Dermis microvascular lymphatic vessel endothelial cell (primary cell): ENCODE results near the gene IGF2R. TPM values are rescaled to one million over a fixed set of nuclear protein-coding genes. Genes with fewer than 3 reads are reported as not detected.
"Not testable (repeated sequence)": the region's sequence is repeated elsewhere in the genome, so short reads cannot be mapped to it uniquely, and the experiment has no call there.

Source experiments
- DNase-seq, 2 donors: peaks; one replicate each; pipeline versions ENCODE4 v3.0.0 to v3.0.0-alpha.2; 2010; ENCODE audit warnings: low read depth in 2 of 2
- total RNA-seq: library from RNA; depleted of rRNA; stranded (reverse); fragments of >200 nt; gene quantifications from 2 replicates; pipeline ENCODE4 v1.2.1, GENCODE V29; 2014

Gene IGF2R, protein sequence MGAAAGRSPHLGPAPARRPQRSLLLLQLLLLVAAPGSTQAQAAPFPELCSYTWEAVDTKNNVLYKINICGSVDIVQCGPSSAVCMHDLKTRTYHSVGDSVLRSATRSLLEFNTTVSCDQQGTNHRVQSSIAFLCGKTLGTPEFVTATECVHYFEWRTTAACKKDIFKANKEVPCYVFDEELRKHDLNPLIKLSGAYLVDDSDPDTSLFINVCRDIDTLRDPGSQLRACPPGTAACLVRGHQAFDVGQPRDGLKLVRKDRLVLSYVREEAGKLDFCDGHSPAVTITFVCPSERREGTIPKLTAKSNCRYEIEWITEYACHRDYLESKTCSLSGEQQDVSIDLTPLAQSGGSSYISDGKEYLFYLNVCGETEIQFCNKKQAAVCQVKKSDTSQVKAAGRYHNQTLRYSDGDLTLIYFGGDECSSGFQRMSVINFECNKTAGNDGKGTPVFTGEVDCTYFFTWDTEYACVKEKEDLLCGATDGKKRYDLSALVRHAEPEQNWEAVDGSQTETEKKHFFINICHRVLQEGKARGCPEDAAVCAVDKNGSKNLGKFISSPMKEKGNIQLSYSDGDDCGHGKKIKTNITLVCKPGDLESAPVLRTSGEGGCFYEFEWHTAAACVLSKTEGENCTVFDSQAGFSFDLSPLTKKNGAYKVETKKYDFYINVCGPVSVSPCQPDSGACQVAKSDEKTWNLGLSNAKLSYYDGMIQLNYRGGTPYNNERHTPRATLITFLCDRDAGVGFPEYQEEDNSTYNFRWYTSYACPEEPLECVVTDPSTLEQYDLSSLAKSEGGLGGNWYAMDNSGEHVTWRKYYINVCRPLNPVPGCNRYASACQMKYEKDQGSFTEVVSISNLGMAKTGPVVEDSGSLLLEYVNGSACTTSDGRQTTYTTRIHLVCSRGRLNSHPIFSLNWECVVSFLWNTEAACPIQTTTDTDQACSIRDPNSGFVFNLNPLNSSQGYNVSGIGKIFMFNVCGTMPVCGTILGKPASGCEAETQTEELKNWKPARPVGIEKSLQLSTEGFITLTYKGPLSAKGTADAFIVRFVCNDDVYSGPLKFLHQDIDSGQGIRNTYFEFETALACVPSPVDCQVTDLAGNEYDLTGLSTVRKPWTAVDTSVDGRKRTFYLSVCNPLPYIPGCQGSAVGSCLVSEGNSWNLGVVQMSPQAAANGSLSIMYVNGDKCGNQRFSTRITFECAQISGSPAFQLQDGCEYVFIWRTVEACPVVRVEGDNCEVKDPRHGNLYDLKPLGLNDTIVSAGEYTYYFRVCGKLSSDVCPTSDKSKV (N-terminal part only)
- 81.4 and 120 TPM in 2 replicates for total RNA-seq

DNA sequence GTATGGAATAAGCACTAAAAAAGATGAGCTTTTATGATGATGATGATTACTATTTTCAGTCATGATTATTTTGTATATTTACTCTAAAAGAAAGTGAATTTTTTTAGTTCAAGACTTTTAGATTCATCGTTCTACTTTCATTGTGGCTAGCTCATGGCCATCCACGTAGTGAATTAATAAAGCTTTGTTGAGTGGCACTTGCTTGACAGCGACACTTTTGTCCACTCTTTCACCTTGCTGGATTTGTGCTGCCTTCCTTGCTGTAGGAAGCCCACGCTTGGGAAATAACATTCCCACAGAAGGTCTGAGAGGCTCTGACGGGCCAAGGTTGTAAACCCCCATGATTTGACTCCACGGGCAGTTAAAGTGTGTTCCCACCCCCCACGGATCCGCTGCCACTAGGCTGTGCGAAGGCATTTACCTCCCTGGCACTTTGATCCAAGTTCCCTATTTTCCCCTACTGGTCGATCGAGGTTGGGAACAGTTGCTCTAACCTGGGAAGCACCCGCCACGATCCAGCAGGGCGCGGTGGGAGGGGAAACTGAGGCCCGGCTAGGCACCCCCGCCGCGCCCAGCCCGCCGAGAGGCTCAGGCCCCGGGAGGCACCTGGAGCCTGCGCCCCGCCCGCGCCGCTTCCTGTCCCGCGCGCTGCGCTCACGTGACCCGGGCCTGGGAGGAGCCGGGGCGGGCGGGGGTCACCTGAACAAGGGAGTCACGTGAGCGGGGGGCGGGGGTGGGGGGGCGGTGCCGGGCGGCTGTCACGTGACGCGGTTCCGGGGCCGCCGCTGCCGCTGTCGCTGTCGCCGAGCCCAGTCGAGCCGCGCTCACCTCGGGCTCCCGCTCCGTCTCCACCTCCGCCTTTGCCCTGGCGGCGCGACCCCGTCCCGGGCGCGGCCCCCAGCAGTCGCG, at the start of gene IGF2R:
TSS of gene IGF2R (plus strand) at position 788 of the 909 bp plus-strand sequence. CDS start 165 bp downstream, outside the sequence.
- DNase-seq: peak; percentile 63 to 85

DNA sequence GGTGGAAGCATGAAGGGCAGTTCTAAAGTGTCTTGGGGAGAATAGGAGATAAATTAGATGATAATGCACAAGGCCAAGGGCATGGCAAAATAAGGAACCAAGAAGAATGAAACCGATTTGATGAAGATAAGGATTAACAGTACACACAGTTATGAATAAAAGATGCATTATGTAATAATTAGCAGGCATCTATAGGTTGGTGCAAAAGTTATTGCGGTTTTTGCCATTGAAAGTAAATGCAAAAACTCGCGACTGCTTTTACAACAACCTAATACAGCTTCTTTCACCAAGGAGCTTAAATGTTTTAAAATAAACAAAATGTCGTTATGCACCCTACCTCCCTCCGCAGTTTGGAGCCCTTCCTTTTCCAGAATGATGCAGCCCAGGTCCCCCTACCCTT, 49.1 kb upstream of the IGF2R start:
- no peak for DNase-seq

DNA sequence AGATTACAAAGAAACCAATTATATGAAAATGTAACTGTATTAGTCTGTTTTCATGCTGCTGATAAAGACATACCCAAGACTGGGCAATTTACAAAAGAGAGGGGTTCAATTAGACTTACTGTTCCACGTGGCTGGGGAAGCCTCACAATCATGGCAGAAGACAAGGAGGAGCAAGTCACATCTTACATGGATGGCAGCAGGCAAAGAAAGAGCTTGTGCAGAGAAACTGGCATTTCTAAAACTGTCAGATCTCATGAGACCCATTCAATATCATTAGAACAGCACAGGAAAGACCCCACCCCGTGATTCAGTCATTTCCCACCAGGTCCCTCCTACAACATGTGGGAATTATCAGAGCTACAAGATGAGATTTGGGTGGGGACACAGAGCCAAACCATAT, 44.7 kb upstream of the IGF2R start:
- not testable (repeated sequence) for DNase-seq

DNA sequence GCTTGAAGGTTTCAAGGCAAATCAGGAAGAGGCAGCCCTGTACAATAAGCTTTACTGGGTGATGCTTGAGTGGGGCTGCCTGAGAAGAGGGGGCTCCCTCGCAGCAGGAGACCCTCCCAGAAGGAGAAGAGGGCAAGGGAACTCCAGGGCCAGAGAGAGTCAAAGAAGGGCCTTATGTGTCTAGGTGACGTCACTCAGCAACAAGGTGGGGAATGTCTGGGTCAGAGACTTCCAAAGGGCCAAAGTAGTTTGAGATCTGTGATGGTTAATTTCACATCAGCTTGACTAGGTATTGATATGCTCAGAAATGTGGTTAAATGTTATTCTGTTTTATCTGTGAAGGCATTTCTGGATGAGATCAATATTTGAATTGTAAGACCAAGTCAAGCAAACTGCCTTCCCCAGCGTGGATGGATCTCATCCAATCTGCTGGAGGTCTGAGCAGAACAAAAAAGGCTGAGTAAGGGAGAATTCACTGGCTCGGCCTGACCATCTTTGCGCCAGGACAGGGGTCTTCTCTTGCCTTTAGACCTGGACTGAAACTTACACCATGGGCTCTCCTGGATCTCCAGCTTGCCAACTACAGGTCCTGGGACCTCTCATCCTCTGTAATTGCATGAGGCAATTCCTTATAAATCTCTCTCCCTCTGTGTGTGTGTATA, 42.2 kb upstream of the IGF2R start:
- DNase-seq: no peak

DNA sequence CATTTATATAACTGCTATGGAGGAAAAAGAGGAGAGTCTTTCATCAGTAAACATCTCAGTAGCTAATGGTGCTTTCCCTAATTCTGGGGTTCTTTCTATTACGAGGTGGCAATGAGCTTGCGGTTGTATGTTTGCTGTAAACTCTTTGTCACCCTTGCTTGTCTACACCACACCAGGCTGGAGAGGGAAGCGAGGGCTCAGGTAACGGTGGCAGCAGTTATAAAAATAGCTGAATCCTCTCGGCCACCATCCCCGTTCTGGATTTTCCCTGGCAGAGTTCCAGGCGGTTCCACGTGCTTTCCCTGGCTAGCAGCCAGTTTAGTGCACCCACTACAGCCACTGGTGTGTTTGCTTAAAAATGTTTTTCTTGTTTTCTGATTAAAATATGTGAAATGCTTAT, 39.1 kb upstream of the IGF2R start:
- peak; percentile 32 to 53 for DNase-seq

DNA sequence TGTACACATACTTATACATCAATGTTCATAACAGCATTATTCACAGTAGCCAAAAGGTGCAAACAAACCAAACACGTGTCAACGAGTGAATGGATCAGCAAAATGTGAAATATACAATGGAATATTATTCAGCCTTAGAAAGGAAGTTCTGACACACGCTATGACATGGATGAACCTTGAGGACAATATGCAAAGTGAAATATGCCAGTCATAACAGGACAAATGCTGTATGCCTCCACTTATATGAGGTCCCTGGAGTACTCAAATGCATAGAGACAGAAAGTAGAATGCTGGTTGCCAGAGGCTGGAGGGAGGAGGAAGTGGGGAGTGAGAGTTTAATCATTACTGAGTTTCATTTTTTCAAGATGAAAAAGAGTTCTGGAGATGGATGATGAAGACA, 37.8 kb upstream of the IGF2R start:
- DNase-seq: no peak

DNA sequence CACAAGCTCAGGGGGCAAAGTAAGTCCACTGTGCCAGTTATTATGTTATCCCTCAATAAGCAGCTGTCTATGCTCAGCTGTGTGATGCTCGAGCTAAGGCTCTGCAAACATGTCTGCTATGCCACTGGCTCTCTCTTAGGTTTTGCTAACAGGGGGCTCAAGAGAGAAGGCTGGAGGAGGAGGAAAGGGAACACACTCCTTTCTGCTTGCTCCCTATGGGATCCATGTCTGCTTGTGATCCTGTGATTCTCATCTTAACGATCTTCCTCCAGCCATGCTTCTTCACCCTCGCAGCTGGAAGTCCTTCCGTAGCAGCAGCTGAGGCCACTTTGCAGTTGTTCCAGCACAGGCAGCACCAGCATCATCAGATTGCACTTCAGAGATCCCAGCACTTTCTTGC, 37.0 kb upstream of the IGF2R start:
- no peak for DNase-seq

DNA sequence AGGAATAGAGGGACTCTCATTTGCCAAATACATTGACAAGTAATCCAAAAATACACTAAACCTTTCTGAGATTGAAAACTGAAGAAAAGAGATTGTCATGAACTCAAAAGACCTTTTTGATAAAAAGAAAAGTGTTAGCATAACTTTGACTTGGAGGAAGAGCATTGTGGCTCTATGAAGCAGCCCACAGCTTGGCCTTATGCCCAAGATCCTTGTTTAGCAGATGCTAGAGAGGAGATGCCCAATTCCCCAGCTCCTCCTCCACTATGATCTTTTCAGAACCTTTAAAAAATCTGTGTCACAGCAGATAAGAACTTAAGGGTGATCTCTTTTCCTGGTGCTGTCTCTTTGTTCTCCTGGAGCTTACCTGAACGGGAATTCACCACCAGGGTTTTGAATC, 35.8 kb upstream of the IGF2R start:
- DNase-seq: no peak

DNA sequence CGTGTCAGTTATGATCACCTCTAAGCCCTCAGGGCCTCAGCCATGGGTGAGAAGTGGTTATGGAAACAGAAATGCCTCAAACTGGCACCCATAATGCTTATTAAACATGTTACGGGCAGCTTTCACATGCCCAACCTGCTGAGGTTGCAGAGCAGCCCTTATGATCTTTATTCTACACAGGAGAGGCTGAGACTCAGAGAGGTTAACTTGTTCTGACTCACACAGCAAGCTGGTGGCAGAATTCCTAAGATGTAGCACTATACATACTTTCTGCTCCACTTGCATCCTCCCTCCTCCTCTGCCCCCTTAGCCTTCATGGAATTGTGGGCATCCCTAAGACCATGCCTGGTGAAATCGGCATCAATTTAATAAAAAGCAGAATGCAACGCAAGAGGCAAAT, 34.7 kb upstream of the IGF2R start:
- DNase-seq: no peak

DNA sequence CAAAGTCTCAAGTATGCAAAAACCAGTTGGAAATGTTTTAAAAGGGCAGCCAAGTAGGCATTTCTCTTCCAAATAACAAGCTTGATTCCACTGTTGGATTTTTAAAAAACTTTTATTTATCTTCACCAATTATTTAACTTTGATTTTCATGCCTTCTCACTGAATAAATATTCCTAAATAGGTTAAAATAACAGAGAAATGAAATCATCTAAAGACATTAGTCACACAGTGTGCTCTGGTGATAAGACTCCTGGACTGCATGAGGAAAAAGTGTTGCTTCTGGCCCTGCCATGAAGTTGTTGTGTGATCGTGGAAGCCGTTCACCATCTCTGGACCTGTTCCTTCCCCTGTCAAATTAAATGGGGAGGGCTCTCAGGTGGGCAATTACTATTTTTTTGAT, 33.8 kb upstream of the IGF2R start:
- DNase-seq: no peak

DNA sequence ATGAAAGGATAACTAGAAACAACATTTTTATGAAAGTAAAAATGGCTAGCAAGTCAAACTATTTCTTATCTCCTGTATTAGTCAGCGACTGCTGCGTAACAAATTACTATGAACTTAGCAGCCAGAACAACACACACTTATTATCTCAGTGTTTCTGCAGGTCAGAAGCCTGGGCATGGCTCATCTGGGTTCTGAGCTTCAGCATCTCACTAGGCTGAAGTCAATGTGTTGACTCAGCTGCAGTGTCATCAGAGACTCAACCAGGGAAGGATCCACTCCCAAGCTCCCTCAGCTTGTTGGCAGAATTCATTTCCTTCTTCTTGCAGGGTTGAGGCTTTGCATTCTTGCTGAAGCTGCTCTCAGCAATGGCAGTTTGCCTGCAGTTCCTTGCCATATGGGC, 33.2 kb upstream of the IGF2R start:
- no peak for DNase-seq

DNA sequence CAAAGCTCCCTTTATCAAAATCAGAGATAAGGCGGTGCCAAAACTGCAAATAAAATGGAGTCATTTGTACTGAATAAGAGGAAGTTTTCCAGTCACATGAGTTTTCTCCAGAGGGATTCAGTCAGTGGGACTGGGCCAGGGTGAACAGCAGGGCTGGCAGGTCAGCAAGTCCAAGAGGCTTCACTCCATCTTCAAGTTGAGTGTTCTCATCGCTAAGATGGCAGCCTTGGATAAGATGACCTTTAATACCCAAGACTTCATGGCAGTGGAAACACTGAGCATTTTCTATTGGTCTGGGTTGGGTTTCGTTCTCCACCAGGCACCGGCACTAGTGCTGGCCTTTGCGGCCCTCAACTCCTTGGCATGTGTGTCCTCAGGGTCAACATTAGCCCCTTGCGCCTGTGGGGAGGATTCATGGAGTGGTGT, 29.3 kb upstream of the IGF2R start:
- DNase-seq: no peak

DNA sequence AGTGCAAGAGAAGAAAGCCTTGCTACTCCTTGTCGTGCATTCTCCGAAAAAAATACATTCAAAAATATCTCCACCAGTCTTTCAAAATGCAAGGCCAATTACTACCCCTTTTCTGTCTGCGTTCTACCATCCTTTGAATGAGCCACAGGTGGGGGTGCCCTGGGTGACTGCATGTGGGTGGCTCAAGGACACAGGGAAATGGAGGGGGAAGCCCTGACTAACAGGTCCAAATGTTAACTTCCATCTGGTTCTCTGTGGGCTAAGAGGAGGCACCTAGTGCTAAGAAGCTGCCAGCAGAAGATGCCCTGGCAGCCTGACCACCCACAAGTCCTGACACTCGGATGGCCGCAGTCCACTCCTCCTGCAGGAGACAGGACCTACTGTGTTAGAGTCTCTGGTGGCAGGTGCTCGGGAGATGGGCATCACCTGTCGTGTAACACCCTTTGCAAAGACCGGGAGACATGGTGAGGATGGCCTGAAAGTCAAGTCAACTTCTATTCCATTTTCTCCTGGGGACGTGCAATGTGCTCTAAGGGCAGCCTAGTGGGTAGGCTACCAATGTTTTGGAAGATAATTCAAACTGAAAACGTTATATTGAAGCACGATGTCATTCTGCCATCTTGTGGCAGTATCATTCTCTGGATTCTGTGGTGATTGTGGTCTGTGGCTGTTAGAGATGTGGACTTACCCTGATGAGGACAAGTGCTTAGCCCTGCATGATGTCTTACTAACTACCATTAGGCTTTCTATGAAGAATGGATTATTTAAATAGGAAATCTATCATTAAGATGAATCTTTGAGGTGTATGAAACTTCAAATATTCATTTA, 27.4 kb upstream of the IGF2R start:
- DNase-seq: peak; percentile 10 to 32

DNA sequence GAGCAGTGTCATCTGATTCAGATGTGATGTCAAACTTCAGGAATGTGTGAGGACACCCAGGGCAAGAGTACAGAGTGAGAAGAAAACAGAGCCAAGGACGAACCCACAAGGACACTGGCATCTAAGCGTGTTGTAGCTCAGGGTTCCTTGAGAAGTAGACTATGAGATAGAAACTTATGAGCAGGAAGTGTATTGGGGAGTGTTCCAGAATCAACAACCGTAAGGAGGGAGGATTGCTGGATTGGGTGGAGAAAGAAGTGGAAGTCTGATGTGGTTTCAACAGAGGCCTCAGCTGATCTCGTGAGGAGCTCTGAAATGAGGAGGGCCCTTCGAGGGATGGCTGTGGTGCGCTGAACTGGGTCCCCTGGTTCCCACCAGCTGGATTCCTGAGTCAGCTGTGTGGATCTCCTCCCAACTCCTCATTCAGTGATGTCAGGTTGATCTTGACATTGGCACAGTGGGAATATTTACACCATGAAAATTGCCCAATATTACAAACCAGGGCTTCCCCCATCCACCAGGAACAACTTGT, 25.7 kb upstream of the IGF2R start:
- no peak for DNase-seq

DNA sequence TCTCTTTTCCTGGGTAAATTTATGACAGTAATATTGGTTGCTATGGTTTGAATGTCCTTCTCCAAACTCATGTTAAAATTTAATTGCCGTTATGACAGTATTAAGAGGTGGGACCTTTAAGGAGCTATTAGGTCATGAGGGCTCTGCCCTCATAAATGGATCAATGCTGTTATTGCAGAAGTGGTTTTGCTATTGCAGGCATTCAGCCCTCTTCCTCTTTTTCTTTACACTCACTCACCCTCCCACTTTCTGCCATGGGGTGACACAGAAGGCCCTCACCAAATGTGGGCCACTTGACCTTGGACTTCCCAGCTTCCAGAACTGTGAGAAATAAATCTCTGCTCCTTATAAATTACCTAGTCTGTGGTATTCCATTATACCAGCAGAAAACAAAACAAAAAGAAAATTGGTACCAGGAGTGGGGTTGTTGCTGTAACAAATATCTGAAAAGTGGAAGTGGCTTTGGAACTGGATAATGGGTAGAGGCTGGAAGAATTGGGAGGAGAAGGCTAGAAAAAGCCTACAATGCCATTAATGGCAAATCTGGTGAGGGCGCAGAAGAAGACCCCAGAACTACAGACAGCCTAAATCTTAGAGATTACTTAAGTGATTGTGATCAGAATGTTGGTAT, 24.8 kb upstream of the IGF2R start:
- DNase-seq: no peak

DNA sequence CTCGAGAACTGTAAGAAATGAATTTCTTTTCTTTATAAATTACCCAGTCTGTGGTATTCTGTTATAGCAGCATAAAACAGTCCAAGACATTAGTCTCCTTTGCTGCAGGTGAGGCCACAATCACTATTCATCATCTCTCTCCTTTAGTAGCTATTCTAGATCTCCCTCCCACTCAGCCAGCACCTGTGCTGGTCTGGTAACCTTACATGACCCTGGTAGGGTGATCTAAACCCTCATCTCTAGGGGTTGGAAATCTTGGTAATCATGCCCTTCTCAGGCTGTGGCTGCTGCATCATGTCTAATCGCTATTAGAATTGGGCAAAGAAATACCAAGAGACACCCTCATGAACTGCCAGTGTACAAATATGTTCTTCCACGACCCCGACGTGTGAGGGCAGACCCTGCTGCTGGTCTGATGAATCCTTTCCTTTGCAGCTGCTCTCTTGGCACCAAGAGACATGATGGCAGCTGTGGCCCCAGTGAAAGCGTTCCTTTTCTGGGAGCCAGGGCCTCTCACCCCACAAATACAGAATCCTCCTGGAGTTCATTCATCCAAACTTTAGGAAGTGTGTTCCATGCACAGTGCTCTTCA, 23.0 kb upstream of the IGF2R start:
- no peak for DNase-seq

DNA sequence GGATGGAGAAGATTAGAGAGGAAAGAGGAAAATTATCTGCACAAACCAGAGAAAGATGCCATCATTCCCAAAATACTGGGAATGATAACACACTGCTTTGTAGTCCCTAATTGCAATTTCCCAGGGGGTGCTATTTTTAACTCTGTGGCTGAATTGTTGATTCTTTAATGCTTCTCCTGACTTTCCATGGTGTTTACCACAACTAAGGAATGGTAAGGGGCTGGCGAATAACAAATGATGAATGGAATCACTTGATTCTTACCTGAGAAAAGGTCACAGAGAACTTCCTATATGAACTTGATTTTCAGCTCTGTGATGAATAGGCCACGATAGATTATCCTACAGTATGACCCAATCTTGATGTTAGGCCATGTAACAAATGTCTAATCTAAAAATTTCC, 22.0 kb upstream of the IGF2R start:
- no peak for DNase-seq

DNA sequence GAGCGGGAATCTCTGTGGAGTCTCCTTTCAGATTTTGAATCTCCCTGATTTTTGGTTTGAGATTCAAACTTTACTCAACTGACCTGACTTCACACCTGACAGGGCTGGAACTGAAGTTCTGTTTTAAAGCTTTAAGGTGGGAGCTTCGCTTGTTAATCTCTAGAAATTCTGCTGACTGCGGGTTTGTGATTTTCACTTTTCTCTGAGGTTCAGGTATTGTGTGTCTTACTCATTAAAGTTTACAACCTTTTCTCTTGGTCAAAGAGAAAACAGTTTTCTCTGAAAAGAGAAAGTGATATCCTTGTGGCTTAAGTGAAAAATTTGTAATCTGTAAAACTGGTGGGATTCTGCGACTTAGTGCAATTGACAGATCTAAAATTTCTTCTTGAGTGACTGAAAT, 20.7 kb upstream of the IGF2R start:
- DNase-seq: no peak
